Measurements from ENCODE around the gene GDF7.

The GDF7 gene

DNA sequence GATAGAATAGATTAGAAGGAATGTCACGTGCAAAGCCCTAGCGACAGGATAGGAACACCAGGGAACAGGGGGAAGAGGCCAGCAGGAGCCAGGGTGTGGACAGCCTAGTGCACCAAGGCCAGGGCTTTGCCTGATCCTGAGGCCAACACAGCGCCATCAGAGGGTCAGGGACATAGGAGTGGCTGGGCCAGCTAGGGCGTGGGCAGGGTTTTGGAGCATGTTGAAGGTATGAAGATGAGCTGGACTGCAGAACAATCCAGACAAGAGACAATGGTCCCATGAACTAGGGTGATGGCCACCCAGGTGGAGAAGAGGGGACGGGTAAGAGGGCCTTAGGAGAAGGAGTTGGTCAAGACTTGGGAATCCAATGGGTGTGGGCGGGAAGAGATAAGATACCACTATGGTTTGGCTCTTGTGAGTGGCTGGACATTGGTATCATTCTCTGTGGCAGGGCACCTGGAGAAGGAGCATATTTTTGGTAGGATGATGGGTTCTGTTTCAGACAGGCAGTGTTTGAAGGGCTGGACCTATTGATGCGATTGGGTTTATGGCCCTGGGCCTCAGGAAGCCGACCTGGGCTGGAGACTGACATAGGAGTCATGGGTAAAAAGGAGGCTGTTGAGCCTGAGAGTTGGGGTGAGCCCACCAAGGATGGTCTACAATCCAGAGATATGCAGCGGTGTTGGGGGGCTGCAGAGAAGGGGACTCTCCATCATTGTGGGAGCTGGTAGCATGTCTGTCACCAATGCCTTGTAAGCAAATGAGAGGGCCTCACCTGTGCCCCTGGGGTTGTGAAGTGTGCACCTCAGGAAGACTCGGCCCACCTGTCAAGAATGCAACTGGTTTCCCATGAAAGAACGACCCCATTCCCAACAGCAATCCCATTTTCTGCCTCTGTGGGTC is 14.0 kb upstream of the GDF7 start:
- no peak for DNase-seq (ENCODE audit: low read depth)
- no peak overlapping the region for H3K4me3 ChIP-seq (ENCODE audit: low read depth, low read length)
- TF ChIP-seq, protein P1, sequence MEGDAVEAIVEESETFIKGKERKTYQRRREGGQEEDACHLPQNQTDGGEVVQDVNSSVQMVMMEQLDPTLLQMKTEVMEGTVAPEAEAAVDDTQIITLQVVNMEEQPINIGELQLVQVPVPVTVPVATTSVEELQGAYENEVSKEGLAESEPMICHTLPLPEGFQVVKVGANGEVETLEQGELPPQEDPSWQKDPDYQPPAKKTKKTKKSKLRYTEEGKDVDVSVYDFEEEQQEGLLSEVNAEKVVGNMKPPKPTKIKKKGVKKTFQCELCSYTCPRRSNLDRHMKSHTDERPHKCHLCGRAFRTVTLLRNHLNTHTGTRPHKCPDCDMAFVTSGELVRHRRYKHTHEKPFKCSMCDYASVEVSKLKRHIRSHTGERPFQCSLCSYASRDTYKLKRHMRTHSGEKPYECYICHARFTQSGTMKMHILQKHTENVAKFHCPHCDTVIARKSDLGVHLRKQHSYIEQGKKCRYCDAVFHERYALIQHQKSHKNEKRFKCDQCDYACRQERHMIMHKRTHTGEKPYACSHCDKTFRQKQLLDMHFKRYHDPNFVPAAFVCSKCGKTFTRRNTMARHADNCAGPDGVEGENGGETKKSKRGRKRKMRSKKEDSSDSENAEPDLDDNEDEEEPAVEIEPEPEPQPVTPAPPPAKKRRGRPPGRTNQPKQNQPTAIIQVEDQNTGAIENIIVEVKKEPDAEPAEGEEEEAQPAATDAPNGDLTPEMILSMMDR (IDR thresholded peaks at IDR 0.05; ENCODE audit: control insufficient read depth, extremely low read depth, insufficient read depth), result no peak

DNA sequence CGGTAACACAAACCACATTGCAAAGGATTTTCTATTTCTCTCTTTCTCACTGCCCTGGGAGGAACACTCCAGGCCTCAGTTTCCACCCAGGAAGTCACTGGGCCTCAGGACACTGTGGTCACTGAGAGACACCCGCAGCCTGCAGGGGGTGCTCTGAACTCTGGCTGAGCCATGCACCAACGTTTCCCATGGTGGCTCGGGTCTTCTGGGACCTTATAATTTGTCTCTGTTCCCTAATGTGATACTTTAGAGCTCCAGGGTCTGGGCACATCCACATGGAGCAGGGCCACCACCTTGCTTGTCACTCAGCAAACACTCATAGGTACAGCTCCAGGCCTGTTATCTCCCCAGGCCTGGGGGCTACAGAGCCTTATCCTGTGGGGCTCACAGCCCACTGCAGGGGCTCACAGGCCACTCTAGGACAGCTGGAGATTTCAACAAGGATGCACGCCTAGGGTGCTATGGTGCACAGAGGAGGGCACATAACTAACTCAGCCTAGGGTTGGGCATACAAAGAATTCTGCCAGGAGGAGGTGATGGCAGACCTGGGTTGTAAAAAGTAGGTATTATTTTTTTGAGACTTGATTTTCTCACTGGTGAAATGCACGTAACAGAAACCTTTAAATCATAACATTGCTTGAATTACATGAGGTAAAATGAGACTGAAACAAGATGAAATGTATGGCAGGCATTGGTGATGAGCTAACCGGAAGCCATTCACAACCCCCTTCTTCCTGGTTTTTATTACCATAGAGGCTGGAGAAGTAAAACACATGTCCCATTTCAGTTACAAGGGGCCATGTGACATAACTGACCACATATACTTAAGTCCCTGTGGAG is 13.0 kb upstream of the GDF7 start:
- H3K4me3 ChIP-seq (ENCODE audit: low read depth, low read length), result no peak overlapping the region
- TF ChIP-seq, protein P1 (IDR thresholded peaks at IDR 0.05; ENCODE audit: control insufficient read depth, extremely low read depth, insufficient read depth), result no peak
- no peak for DNase-seq (ENCODE audit: low read depth)

DNA sequence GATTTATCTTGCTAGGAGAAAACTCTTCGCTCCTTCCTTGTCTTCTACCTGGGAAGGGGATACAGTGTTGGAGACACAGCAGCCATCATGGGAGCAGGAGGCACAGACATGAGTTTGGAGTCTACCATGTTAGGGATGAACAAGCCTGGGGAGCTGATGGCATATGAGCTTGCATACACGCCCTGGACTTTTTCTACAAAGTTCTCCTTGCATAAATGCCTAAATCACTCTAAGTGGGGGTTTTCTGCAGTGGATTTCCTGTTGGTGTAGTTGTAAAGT is 12.5 kb upstream of the GDF7 start:
- DNase-seq (ENCODE audit: low read depth), result no peak
- no peak overlapping the region for H3K4me3 ChIP-seq (ENCODE audit: low read depth, low read length)
- TF ChIP-seq, protein P1 (IDR thresholded peaks at IDR 0.05; ENCODE audit: control insufficient read depth, extremely low read depth, insufficient read depth), result no peak

DNA sequence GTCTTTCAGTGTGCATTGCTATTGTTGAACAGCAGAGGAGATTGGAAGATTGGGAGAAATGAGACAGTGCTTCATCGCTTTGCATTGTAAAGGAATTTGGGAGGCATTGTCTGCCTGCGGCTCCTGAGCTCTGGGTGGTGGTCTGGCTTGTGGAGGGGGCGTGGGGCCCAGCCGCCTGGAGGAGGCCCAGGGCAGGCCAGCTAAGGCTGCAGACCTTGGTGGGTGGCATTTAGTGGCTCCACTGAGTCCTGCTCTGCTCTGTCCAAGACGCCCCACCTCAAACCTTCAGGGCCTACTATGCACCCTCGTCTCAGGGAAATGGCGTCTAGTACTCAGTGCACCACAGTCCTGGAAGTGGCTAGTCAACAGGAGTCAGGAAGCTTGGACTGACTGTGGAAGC is 10.4 kb upstream of the GDF7 start:
- no peak for DNase-seq (ENCODE audit: low read depth)
- no peak overlapping the region for H3K4me3 ChIP-seq (ENCODE audit: low read depth, low read length)
- TF ChIP-seq, protein P1 (IDR thresholded peaks at IDR 0.05; ENCODE audit: control insufficient read depth, extremely low read depth, insufficient read depth), result no peak

DNA sequence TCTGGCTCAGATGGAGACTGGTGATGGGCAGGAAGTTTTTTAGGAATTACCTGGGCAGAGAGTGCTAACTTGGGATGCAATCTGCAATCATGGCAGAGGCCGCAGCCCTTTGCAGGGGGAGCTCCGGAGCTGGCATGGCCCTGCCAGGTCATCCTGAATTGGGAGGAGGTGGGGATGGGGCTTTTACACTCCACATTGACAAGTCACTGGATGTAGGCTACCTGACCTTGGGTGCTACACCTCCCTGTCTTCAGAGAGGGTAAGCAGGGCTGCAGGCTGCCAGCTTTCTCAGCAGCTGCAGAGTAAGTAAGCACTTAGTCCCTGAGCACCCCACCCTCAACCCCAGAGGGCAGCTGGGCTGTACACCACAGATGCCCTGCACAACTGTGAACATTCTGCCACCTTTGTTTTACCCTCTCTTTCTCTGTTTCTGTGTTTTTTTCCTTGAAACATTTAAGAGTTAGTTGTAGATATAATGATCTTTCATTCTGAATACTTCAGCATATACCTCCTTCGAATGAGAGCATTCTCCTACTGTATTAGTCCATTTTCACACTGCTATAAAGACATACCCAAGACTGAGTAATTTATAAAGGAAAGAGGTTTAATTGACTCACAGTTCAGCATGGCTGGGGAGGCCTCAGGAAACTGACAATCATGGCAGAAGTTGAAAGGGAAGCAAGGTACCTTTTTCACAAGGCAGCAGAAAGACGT is 9.3 kb upstream of the GDF7 start:
- TF ChIP-seq, protein P1 (IDR thresholded peaks at IDR 0.05; ENCODE audit: control insufficient read depth, extremely low read depth, insufficient read depth), result no peak
- no peak overlapping the region for H3K4me3 ChIP-seq (ENCODE audit: low read depth, low read length)
- no peak for DNase-seq (ENCODE audit: low read depth)

DNA sequence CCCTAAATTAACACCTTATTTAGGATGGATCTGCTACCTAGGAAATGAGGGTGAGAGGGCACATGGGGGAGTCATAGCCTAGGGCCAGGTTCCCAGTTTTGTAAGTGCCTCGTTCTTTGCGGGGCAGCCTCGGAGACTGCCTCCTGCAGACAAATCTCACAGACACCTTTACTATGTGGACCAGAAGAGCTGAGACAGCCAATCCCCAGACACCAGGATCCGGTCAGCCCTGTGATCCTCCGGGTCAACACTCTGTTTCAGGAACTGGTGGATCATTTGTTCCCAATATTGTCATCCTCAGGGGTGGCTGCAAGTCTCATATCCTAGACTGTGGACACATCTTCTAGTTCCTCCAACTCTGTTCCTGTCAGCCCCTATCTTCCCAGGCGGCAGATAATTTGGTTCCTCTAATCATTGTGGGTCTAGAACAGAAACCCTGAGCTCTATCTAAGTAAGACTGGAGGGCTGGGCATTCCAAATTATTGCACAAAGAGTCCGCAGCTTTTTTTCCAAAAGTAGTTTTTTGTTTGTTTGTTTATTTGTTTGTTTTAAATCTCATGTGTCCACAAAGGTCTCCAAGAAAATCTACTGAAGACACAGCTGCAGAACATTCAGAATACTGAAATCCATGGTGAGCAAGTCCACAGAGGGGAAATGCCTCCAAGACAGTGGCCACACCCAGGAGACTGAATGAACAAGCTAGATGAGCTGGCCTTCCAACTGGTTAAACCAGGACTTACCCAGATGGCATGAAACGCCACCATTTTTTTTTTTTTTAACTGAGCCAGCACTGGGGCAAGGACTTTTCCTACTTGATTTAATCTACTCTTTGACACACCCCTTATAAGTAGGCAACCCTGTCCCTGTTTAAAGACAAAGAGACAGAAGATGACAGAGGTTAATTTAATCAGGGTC is 6.2 kb upstream of the GDF7 start:
- TF ChIP-seq, protein P1 (IDR thresholded peaks at IDR 0.05; ENCODE audit: control insufficient read depth, extremely low read depth, insufficient read depth), result no peak
- DNase-seq (ENCODE audit: low read depth), result no peak
- H3K4me3 ChIP-seq (ENCODE audit: low read depth, low read length), result no peak overlapping the region
